Measurements from ENCODE around the gene SEC24B.

- no peak for TF ChIP-seq CTCF (IDR thresholded peaks at IDR 0.05)
- TF ChIP-seq EZH2 (IDR thresholded peaks at IDR 0.05), result no peak
Measured at GRCh38 chr4:109424093-109424841, 9.3 kb upstream of the SEC24B start.
